H7 (cell line): ENCODE measurements around the gene SLC9A1. TPM values are rescaled to one million over a fixed set of nuclear protein-coding genes. Genes with fewer than 3 reads are reported as not detected.
"Not testable (repeated sequence)": the region's sequence is repeated elsewhere in the genome, so short reads cannot be mapped to it uniquely, and the experiment has no call there.

ENCODE experiments used
- DNase-seq: peaks from one replicate; pipeline ENCODE4 v3.0.0; 2012
- H3K27me3 ChIP-seq: 2 replicates; pipeline ENCODE4 v1.6.0; 2011; ENCODE audit warnings: mild to moderate bottlenecking, low read length; ENCODE audit not compliant: control insufficient read depth, insufficient read depth
- H3K36me3 ChIP-seq: replicated peaks from 2 replicates; pipeline ENCODE4 v1.5.1; 2011; ENCODE audit warnings: low read length; ENCODE audit not compliant: control insufficient read depth, insufficient read depth
- H3K4me3 ChIP-seq: 2 replicates; pipeline ENCODE4 v1.5.1; 2011; ENCODE audit warnings: low read depth, mild to moderate bottlenecking, control low read depth, low read length, moderate library complexity; ENCODE audit not compliant: insufficient read depth
- total RNA-seq: library from RNA; depleted of rRNA; stranded (reverse); fragments of >200 nt; shearing (Covaris generic); gene quantifications from 2 replicates; pipeline ENCODE4 v1.2.3, GENCODE V29; 2014; rRNA removed

SLC9A1 gene
- total RNA-seq, result 12.6 and 13.1 TPM in 2 replicates

DNA sequence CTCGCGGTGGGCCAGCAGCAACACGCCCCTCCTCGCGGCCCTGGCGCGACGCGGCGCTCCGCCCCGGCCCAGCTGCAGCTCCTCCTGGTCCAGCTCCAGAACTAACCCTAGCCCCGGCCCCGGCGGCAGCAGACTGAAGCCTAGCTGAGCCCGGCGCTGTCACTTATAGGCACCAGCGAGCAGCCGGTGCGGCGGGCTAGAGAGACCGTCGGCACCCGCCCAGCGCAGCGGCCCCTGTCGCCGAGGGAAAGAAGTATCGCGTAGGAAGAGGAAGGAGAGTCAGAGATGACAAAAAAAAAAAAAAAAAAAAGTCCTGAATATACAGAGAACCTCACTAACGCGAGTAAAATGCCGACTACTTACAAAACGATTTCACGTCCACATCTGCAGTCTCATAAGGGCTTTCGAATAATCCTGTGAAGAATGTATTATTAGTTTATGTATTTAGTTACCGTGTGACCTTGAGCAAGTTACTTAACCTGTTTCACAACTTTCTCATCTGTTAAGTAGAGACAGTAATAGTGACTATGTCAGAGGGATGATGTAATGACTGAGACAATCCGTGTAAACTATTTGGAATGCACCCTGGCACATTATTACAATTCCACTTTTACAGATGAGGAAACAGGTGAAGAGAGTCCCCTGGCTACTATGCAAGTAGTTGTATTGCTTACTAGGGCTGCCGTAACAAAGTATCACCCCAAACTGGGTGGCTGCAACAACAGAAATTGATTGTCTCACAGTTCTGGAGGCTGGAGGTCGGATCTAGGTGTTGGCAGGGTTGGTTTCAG, at the start of gene SLC9A1:
Gene SLC9A1 (minus strand): TSS at position 135 of the 791 bp plus-strand sequence. CDS start 791 bp downstream, outside the sequence.
- Histone ChIP-seq H3K27me3 (no peaks in the 10 kb centered on the region), H3K4me3 (peak within 1 kb of the TSS; percentile 67), H3K36me3 (peaks cover 3% of the 10 kb centered on the region)
- DNase-seq, result peak; percentile 95

DNA sequence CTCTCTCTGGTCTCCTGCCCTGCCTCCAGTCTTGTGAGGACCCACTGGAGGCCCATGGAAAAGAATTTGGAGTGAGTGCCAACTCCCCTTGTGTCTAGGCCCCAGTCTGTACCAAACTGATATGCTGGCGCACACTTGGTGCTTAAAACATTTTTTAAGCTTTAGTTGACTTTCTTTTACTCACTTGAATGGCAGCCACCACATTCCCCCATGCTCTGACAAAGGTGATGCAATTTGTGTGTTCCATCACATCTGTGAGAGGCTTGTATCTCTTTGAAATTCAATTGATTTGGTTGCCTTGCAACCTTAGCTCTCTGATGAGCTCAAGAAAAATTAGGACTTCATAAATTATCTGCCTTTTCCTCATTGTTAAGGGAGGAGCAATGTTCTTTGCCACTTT, 49.0 kb upstream of the SLC9A1 start:
- Histone ChIP-seq H3K27me3 (no peaks in the 10 kb centered on the region; the same call in 1 of the 2 replicates), H3K4me3 (no peak overlapping the region), H3K36me3 (no peaks in the 10 kb centered on the region)
- no peak for DNase-seq

DNA sequence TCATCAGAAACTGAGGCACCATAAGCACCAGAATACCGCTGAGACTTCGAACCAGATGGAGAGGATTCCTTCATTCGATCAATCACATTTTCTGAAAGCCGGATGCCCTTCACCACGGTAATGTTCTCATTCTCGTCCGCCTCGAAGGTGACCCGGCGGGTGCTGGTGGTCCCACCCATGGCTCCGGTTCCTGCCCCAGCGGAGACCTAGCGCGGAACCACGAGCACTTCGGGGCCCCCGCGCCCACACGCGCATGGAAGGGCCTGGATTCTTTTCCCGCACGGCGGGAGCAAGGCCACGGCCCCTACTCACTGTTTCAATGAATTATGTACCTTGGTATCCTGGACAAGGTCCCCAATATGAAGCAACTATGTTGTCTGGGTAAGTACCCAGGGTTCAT, 46.4 kb upstream of the SLC9A1 start:
- no peak overlapping the region for H3K4me3 ChIP-seq
- H3K36me3 ChIP-seq, result no peaks in the 10 kb centered on the region
- H3K27me3 ChIP-seq, result no peaks in the 10 kb centered on the region; the same call in 1 of the 2 replicates
- DNase-seq, result no peak

DNA sequence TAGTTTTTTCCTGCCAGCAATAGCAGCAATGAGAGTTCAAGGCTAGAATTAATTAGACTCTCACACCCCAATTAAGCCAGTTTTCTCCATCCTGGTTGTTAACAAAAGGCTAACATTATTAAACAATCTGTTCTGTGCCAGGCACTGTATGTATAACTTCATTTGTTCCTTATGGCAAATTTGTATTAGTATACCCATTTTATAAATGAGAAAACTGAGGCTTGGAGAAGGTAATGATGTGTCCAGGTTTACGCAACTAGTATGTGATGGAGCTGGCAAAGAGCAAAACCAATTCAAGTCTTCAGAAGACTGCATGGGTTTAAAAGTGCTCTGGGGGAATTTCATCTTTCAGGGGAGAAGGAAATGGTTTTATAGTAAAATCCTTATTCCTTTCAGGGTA, 38.3 kb upstream of the SLC9A1 start:
- DNase-seq, result no peak
- H3K4me3 ChIP-seq, result no peak overlapping the region
- H3K27me3 ChIP-seq, result no peaks in the 10 kb centered on the region
- H3K36me3 ChIP-seq, result no peaks in the 10 kb centered on the region

DNA sequence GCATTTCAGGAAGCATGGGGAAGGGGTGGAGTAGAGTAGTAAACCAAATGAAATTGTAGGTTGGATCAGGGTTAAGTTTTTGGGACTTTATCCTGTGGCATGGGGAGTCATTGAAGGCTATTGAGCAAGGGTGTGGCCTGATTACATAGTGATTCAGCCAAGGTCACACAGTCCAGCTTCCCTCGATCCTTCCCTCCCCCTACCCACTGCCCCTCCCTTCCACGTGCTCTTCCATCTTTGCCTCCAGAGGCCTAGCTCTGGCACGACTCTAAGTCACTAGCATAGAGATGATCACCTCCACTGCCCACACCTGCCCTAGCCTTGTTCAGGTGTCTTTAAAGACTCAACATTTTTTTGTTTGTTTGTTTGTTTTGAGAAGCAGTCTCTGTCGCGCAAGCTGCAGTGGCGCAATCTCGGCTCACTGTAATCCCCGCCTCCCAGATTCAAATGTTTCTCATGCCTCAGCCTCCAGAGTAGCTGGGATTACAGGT, 37.2 kb upstream of the SLC9A1 start:
- H3K4me3 ChIP-seq, result no peak overlapping the region

DNA sequence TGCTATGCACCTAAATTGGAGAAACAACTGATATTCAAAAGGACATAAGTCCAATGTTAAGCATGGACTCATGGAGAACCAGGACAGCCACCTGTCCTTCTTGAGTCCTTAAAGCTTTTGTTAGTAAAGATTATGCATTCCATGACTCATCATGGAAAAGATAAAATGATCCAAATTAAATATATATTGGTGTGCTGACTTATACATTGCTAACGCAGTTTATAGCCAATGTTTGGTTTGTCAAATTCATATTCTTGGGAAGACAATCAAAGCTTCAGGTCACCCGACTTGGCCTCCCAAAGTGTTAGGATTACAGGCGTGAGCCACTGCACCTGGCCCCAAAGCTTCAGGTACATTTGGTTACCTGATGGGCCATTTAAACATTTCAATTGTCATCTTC, 29.7 kb upstream of the SLC9A1 start:
- not testable (repeated sequence) for H3K27me3 ChIP-seq, H3K4me3 ChIP-seq, DNase-seq, H3K36me3 ChIP-seq

More for the DNA sequence above, 37.2 kb upstream of the SLC9A1 start:
- no peaks in the 10 kb centered on the region for H3K36me3 ChIP-seq
- no peaks in the 10 kb centered on the region for H3K27me3 ChIP-seq
- DNase-seq, result no peak

DNA sequence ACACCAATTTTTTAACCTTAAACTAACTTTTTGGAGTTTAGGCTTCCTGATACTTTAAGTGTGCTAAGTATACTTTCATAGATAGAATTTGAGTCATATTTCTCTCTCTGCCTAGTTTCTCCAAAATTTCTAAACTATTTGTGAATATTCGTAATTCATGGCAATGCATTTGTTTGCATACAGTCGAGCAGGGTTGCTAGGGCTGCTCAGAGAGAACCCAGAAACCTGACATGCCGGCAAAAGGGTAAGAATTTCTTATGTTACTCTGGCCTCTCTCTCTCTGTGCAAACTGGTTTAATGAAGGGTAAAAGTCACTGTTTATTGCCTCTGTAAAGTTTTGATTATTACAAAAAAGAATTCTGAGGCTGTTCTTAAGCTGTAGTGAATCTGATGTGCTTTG, 25.1 kb upstream of the SLC9A1 start:
- Histone ChIP-seq H3K4me3 (no peak overlapping the region), H3K27me3 (no peaks in the 10 kb centered on the region), H3K36me3 (no peaks in the 10 kb centered on the region)
- DNase-seq, result no peak

DNA sequence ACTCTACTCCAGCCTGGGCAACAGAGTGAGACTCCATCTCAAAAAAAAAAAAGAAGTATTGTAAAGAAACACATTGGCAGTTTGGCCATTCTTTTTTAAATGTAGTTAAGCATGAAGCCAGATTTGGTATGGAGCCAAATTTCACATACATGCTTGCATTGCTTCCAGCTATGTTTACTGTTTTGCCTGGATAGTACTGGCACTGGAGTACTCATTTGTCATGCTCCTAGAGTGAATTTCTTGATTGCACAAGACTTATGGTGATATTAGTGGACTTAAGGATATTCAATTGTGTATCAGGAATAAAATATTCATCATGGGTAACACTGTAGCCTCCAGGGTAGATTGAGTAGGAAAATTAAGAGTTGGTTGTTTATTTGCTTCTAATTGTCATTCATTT, 24.5 kb upstream of the SLC9A1 start:
- DNase-seq, result no peak
- Histone ChIP-seq H3K36me3 (no peaks in the 10 kb centered on the region), H3K27me3 (no peaks in the 10 kb centered on the region), H3K4me3 (no peak overlapping the region)

DNA sequence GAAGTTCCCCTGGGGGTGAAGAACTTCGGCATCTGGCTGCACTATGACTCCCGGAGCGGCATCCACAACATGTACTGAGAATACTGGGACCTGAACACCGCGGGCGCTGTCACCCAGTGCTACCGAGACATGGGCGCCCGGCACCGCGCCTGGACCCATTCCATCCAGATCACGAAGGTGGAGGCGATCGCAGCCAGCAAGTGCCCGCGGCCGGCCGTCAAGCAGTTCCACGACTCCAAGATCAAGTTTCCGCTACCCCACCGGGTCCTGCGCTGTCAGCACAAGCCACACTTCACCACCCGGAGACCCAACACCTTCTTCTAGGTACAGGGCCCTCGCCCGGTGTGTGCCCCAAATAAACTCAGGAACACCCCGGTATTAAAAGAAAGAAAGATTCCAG, 22.0 kb upstream of the SLC9A1 start:
- Histone ChIP-seq H3K36me3 (no peaks in the 10 kb centered on the region), H3K27me3 (no peaks in the 10 kb centered on the region), H3K4me3 (no peak overlapping the region)
- no peak for DNase-seq

DNA sequence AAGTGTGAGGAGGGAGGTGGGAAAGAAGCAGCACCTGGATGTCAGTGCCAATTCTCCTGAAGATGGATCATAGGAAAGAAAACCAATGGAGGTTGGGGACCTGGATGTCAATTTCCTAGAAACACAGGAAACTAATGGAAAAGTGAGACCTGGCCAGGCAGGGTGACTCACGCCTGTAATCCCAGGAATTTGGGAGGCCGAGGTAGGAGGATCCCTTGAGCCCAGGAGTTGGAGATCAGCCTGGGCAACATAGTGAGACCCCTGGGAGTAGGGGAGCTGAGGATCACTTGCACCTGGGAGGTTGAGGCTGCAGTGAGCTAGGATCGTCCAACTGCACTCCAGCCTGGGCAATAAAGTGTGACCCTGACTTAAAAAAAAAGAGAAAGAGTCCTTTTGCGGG, 21.4 kb upstream of the SLC9A1 start:
- no peak overlapping the region for H3K4me3 ChIP-seq
- DNase-seq, result no peak
- H3K27me3 ChIP-seq, result no peaks in the 10 kb centered on the region
- H3K36me3 ChIP-seq, result no peaks in the 10 kb centered on the region

DNA sequence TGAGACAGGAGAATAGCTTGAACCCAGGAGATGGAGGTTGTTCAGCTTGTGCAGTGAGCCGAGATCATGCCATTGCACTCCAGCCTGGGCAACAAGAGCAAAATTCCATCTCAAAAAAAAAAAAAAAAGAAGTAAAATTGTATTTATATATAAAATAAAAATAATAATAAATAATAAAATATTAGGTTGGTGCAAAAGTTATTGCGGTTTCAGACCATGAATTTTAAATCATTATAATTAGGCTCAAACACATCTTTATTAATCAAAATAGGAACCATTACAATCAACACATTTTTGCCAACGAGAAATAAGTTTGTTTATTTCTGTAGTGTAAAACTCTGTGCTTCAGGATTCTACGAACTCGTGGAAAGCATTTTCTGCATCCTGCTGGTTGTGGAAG, 18.1 kb upstream of the SLC9A1 start:
- DNase-seq, result not testable (repeated sequence)

DNA sequence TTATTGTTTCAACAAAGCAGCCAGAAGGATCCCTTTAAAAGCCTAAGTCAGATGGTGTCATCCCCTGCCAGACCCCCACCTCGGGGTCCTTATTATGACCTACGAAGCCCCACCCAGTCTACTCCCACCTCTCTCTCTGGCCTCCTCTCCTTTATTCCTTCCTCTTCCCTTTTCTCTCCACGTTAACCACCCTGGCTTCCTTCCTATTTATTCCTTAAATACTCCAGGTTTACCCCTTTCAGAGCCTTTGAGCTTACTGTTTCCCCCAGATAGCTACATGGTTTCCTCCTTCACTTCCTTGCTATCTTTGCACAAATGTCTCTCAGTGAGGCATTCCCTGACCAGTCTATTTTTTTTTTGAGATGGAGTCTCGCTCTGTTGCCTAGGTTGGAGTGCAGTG, 12.0 kb upstream of the SLC9A1 start:
- DNase-seq, result no peak
- Histone ChIP-seq H3K4me3 (no peak overlapping the region), H3K36me3 (no peaks in the 10 kb centered on the region), H3K27me3 (no peaks in the 10 kb centered on the region)

More for the DNA sequence above, 18.1 kb upstream of the SLC9A1 start:
- H3K36me3 ChIP-seq, H3K4me3 ChIP-seq, H3K27me3 ChIP-seq: not testable (repeated sequence)

DNA sequence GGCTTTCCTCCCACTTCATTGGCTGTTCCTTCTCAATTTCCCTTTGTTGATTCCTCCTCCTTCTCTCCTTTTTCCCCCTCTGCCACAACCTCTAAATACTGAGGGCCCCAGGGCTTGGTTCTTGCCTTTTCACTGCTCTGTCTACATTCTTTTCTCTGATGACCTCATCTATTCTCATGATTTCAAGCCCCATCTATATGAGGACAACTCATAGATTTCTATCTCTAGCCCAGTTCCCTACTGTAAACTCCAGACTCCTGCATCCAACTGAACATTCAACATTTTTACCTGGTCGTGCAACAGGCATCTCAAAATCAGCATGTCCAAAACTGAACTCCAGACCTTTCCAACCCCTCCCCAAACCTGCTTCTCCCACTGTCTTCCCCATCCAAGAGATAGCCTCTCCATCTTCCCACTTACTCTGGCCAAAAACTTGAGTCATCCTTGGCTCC, 11.5 kb upstream of the SLC9A1 start:
- Histone ChIP-seq H3K27me3 (no peaks in the 10 kb centered on the region), H3K36me3 (no peaks in the 10 kb centered on the region), H3K4me3 (no peak overlapping the region)
- no peak for DNase-seq

DNA sequence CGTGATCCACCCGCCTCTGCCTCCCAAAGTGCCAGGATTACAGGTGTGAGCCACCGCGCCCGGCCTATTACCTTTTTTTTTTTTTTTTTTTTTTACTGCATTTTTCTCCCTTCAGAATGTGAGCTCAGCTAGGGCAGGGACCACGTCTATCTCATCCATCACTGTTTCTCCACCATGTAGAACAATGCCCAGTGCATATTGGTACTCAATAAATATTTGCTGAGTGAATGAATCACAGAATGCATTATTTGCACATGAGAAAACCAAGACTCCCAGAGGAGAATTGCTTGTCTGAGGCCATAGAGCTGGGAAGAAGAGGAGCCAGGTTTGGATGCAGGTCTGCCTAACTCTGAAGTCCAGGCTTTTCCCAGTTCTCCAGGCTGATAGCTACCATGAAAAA, 8.2 kb upstream of the SLC9A1 start:
- no peak overlapping the region for H3K4me3 ChIP-seq
- DNase-seq, result no peak
- no peaks in the 10 kb centered on the region for H3K27me3 ChIP-seq
- no peaks in the 10 kb centered on the region for H3K36me3 ChIP-seq

DNA sequence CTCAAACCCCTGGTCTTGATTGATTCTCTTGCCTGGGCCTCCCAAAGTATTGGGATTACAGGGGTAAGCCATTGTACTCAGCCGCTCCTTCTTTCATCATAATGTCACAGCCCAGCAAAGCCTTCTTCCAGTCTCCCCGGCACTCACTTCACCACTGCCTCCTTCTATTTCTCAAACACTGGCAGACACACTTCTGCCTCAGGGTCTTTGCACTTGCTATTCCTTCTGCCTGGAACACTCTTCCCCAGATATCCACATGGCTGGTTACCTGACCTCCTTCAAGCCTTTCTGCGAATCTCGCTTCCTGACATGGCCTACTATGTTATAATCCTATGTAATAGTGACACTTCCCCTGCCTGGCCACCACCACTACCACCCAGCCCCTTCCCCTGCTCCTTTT, 7.2 kb upstream of the SLC9A1 start:
- Histone ChIP-seq H3K4me3 (no peak overlapping the region), H3K36me3 (no peaks in the 10 kb centered on the region), H3K27me3 (no peaks in the 10 kb centered on the region)
- no peak for DNase-seq
